RCC 7860 (cell line): Measurements from ENCODE around the gene HACD2.

Source experiments
- DNase-seq: peaks from one replicate; pipeline ENCODE4 v3.0.0-alpha.2; 2015; ENCODE audit warnings: low spot score
- FAIRE-seq: peaks from 2 replicates; lab custom pipeline; 2012; peaks lifted over from hg19 to GRCh38; lab: Jason Lieb, UNC

The HACD2 gene

DNA sequence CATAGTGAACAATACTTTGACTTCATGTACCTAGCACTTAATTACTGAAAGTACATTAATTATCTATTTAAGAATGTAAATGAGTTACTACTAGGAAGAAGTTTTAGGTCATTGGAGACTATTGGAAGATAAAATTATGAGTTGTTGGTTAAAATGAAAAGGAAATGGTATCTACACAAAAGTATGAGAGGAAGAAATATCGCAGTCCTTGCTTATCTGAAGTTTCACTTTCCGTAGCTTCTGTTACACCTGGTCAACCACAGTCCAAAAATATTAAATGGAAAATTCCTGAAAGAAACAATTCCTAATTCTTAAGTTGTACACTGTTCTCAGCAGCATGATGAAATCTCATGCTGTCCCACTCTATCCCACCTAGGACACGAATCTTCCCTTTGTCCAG lies 57.8 kb downstream of the HACD2 start:
- FAIRE-seq (no peak), DNase-seq (no peak)

DNA sequence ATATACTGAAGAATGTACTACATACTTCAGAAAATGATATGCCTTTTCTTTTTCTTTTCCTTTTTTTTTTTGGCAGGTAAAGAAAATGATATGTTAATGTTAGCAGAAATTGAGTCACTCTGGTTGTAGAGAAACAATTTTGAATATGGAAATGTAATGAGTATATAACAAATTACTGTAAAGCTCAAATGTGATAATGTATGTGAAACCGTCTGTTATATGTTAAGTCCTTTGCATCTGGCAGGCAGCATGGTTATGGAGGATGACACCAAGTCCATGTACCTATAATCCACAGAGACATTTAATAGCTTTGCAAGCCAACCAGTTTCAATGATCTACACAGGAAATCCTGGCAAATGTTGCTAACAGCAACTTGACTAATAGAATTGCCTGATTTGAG lies 58.4 kb downstream of the HACD2 start:
- DNase-seq (no peak), FAIRE-seq (no peak)

DNA sequence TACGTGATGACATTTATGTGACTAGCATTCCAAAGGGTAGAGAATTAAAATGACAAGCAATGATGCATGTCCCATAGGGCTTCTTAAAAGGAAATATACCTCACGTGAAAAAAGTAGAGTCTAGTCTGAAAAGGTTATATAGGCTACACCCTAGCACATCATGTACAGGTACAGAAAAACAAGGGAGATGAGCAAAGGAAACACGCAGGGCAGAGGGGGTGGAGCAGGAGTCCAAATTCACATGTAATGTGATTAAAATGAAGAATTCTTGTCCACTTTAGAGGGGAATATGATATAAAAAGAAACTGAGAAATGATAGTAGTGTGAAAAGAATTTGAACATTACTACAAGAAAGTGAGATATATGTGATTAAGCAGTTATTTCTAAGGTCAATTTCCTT lies 59.4 kb downstream of the HACD2 start:
- DNase-seq = no peak

DNA sequence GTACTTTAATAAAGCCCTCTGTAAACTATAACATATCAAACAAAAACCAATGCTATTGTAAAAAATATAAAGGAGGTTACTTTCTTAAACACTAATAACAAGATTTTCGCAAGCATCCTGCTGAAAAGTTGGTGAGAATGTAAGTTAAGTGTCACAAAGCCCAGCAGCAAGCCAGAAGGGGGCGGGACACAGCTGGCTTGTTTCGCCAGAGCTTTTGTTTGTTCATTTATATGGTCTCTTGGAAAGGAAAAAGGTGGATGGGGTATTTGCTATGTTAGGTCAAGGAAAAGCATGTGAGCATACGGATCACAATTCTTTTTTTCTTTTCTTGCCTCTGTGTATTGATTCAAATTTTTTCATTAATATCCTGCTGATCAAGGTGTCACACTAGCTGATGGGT lies 59.9 kb downstream of the HACD2 start:
- DNase-seq (no peak), FAIRE-seq (no peak)

More for the DNA sequence above, 59.4 kb downstream of the HACD2 start:
- FAIRE-seq = no peak

DNA sequence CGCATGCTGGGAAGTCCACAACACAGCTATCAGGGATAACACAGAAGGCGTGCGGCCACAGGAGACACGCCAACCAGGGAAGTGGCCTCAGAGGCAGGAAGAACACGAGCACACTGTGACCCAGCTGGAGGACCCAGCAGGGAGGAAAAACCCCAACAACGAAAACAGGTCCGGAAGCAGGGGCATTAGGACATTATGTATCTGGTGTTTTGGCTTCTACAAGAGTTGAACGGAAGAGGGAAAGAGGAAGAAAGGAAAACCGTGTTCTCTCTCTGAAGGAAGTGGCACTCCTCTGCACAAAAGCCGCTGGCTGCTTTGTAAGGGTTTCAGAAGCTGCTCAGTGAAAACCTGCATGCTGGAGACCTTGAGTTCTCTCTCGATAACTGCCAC lies 61.8 kb downstream of the HACD2 start:
- DNase-seq = no peak

DNA sequence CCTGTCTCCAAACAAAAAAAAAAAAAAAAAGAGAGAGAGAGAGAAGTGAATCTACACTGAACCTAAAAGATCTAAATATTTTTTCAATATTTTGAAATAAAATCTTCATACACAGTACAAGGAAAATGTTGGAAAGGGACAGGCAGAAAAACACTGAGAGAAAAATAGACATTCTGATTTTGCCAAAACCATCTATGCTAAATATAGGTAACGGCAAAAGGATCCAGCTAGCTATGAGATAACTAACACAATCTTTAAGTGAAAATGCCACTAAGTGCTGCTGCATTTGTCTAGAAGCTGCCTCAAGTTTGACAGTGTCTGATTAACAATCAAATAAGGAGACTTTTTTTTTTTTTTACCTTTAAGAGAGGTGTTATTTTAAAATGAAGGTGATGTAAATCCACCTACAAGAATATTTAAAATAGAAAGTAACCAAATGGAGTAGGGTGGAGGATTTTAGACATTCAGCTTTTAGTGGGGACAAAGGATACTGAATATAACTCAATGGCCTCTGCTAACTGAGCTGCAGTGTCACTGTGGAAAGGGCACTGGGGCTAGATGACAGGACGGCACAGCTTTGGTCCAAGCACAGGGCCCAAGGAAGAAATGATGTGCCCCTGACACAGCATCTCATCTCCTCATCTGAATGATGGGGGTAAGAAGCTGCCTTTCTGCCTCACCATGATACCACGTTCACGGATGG lies 62.4 kb downstream of the HACD2 start:
- DNase-seq = no peak
- FAIRE-seq = no peak

More for the DNA sequence above, 61.8 kb downstream of the HACD2 start:
- FAIRE-seq = no peak

DNA sequence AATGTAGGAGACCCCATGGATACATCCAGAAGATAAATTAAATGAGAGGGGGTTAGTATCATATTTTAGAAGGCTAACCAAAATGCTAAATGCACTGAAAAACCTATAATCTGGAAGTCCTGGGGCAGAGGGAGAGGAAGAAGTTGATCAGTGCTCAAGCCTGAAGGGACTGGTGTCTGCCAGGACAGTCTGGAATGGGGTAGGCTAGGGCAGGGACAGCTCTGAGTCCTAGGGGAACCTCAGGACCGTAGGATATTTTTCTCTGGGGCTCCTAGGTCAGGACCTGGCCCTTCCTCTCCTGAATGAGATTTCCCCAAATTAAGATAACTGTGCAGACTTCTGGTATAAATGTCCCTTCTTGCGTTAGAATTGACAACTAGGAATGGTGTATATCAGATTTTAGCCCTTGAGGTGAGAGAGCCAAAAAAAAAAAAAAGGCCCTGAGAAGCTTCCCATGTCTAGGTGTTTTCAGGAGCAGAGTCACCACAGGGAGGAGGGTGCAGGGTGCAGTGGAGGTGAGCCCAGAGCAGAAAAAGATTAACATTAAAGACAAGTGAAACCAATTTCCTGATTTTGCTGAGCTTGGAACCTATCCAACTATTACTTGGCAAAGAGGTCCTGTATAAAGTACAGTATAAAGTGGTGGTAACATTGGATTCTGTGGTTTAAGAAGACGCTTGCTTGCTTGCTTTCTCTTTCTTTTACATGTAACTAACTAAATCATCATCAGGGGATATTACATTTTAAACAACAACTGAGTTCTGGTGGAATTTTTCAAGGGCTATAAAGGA lies 63.5 kb downstream of the HACD2 start:
- DNase-seq = no peak

DNA sequence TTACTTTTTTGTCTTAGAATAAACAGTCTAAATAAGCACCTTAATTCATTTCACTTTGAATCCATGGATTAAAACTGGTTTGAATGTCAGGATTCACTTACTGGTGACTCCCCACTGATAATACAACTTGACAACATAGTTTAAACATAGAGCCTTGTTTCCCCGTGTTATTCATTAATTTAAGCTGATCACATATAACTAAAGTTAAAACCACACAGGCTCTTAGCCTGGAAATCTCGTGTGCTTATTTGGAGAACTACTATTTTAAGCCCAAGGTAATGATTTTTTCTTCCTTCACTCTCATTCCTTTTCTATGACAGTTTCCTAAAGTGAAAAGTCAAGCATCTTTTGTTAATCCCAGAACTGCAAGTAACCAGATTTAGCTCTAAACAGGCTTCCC lies 64.2 kb downstream of the HACD2 start:
- FAIRE-seq = peak; percentile 15

More for the DNA sequence above, 63.5 kb downstream of the HACD2 start:
- FAIRE-seq = no peak

DNA sequence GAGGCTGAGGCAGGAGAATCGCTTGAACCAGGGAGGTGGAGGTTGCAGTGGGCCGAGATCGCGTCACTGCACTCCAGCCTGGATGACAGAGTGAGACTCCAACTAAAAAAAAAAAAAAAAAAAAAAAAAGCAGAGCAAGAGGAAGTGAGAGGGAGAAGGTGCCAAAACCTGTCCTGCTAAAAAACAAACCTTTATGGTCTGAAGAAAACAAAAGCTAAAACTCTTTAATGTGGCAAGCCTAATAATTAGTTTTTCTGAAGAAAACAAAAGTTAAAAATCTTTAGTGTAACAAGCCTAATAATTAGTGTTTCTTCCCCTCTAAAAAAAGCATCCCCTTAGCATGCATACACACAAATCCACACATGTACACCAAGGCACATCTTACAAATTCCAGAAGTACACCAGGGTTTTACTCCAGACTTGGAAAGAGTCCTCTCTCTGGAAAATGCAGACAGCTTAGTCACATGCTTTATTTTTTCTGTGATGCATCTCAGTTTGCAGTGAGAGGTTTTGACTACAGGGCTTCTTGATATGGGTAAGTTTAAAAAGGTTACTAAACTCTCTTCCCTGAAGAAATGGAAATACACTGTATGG lies 65.9 kb downstream of the HACD2 start:
- DNase-seq = no peak
- FAIRE-seq = no peak

More for the DNA sequence above, 64.2 kb downstream of the HACD2 start:
- no peak for DNase-seq

DNA sequence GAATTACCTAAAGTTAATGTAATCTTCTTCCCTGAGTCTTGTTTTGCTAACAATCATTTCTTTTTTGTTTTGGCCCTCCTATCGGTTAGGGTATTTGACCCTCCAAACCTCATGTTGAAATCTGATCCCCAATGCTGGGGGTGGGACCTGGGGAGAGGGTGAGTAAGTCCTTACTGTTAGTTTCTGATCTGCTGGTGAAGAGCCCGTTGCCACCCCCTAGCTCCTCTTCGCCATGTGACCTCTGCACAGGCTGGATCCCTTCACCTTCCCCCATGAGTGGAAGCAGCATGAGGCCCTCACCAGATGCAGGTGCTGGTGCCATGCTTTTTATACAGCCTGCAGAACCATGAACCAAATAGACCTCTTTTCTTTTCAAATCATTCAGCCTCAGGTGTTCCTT lies 73.1 kb downstream of the HACD2 start:
- no peak for DNase-seq

DNA sequence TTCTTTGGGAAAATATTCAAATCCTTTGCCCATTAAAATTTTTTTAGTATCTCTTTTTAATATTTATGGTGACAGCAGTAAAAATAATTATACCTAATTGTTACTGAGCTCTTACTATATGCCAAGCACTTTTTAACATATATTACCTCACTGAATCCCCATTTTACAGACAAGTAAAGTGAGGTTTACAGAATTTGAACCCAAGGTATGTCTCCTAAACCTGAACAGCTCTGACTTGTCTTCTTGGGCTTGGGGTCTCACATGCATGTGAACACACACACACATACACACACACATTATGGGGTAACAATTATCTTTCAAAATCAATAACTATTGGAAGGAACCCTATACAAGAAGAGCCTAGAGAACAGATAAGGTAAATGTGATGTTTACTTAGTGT lies 73.8 kb downstream of the HACD2 start:
- DNase-seq (no peak), FAIRE-seq (no peak)

More for the DNA sequence above, 73.1 kb downstream of the HACD2 start:
- no peak for FAIRE-seq

DNA sequence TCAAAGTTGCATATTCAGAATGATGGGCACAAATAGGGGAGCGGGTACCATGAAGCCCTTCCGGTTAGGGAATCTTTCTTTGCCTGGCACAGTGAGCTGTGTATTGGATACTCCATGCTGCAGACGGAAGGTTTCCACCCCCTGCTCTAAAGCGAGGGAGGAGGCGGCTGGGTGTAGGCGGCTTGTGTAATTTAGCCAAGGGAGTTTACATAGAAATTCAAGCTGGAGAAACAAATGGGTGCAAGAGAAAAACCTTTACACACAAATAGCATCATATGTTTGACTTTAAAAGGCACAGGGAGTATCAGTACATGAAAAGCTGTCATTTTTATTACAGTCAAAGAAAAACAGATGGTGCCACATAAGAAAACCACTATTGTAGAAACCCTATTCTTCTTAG lies 76.7 kb downstream of the HACD2 start:
- FAIRE-seq (no peak), DNase-seq (no peak)

DNA sequence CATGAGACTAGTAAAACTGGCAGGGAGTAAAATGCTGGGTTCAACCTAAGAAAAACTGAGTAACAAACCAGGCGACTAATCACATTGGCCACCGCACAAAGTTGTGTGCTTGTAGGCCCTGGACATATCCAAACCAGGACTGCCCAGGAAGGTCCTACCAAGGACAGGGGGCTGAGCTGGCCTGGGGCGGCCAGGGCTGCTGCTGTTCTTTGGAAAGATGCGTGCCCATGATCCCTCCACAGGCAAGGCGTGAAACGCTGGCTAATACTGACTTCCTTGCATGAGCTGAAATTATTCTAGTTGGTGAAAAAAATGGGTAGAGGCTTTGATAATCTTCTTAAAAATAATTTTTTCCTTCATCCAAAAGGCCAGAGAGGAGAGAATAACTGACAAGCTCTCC lies 79.0 kb downstream of the HACD2 start:
- no peak for FAIRE-seq
- DNase-seq = no peak

DNA sequence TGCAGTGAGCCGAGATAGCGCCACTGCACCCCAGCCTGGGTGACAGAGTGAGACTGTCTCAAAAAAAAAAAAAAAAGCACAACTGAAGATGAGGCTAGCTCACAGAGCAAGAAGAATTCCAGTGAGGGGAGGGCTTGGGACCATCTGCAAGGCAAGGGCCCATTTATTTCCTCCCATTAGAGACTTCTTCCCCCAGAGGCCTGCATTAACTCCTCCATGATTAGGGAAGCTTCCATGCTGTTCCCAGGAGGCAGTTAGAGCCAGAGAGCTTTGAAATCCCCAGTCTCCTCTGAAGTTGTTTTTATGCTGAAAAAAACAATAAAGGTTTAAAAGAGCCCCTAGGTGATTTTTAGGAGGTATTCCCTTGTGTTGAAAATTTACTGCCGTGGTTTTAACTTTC lies 81.7 kb downstream of the HACD2 start:
- FAIRE-seq (no peak), DNase-seq (no peak)

DNA sequence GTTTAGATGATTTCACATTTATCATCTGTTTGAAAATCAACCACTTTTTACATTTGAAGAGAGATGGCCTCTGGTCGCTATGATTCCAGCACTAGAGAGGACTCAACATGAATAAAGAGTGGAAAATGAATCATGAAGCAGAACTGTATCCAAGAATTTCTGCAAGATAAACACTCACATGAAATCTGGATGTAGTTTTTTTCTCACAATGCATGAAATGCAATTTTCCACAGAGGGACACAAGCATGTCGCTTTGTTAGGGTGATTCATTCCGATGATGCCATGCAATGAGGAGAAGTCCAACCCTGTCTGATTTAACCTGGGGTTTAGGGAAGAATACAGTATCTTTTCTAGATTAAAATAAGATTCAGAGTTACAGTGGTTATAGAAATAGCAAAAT lies 85.5 kb downstream of the HACD2 start:
- no peak for FAIRE-seq

DNA sequence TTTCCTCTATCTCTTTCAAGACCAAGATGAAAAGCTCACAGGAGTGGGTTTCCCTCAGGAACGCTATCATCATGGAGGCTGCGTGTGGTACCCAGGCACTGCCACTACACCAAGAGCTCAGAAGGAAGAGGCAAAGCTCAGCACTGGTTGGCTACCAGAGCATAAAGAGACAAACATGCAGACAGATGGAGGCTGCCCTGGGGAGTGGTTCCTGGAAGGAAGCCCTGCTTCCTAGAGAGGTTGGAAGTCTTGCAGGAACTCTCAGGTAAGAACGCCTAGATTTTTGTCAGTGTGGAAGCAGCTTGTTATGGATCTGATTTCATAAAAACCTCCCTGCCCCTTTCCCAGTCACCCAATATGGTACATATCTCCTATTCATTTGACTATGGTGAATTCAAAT lies 86.1 kb downstream of the HACD2 start:
- FAIRE-seq (no peak), DNase-seq (no peak)

More for the DNA sequence above, 85.5 kb downstream of the HACD2 start:
- no peak for DNase-seq

DNA sequence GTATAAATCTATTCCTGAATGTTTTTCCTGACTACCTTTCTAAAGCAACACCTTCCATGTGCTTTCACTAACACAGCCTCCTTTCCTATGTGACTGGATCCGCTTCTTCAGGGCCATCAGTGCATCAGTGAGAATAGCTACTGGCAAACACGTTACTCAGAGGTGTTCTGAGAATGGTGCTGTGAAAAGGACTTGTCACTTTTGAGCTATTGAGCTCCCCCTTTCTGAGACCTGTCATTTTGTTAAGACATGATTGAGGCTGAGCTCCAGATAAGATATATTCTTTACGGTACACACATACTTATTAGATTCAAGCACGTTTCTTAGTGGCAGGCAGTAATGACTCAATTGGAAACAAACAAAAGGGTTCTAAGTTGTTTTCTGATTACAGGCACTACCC lies 90.9 kb downstream of the HACD2 start:
- FAIRE-seq (no peak), DNase-seq (no peak)

DNA sequence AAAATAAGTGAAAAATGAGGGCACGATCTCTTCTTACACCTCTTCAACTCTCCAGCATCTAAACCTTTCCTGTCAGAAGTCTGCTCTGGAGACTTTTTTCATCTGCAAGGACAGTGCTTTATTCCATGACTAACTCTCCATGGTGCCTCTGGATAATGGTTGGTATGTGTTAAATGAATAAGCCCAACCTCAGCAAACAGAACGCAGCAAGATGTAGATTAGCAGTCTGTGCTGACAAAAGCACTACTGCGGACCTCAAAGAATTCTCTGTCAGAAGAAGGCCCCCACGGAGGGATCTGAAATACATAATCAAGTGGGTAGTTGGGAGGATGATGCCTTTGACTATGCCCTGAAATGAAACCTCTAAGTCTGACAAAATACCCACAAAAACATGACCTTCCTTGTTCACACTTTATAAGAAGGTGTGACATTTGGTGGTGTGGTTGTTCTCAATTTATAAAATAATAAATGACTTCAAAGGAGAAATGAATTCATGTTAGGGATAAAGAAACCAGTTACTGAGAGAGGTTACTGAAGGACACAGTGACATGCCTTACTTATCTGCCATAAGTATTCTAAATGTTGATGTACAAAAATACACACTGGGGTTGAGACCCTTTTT lies 92.8 kb downstream of the HACD2 start:
- no peak for FAIRE-seq
- no peak for DNase-seq

DNA sequence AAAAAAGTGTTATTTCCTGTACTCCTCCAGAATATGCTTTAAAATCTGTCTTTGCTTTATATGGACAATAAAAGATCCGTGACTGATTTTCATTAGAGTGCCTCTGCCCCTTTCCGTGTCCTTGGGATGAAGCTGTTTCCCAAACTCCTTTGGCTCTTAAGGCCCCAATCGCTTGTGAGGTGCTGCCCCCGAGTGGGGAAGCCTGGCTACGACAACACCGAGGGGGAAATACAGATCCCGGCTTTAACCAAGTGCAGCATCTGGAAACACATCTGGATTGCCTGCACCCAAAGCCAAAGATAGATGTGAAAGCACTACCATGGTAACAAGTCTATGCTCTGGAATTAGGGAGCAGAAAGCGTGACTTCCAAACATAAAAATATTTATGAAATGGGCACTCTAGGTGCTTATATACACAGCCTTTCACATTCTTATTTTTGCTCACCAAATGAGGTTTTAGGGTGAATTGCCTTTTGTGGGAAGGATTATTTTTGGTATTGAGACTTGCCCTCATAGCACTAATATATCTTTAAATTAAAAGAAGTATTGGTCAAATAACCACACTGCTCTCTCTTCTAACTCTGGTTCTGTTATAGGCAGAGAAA lies 95.4 kb downstream of the HACD2 start:
- DNase-seq (peak; percentile 8), FAIRE-seq (no peak)

DNA sequence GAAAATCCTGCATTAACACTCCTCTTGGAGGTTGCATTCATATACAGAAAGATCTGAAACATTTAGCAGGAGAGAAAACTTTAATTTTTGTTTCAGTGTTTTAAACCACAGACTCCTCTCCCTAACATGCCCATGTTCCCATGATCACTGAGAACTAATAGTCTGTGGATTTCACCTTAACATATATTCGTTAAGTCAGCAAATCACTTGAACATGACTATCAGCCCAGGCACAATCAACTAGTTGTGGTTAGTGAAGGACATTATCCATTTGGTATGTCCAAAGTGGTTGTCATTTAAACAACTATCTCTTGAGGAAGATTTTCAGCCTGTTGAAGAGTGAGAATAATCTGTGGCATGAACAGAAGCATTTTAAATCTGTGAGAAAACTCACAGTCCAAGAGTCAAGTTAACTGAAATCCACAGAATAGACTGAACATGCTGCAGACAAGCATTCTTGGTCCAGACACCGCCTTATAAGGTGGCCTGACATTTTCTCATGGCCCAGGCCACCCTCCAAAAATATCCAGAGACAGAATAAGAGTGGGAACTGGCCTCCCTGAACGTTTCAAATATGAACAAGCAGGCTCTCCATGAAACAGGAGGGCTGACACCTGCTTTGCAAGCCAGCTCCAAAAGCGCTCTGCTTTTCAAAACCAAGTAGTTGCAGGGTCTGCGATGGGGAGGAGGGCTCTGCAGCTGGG lies 96.1 kb downstream of the HACD2 start:
- no peak for FAIRE-seq
- DNase-seq = no peak
